ENCODE measurements around the gene MIA3.

MIA3 gene

DNA sequence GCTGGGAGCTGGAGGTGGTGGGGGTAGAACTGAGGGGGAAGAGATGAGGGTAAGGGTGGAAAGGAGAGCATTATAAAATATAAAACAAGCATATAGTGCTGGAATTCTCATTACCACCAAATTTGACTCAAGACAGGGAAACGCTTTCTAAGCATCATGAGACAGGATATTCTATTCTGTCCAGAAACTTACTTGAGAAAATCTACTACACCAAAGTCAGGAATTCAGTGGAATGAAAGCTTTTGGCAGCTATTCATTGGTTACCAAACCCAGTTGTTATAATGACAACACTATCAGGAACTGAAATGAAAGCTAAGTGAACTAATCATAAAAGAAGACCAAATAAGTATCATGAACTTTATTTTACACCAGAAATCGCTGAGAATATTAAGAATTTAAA is 79.9 kb downstream of the MIA3 start:
- Histone ChIP-seq H3K4me2 (ENCODE audit: low read depth, low read length) (no peak overlapping the region), H3F3A (ENCODE audit: insufficient read depth, low read length) (no peaks in the 10 kb centered on the region), H2AFZ (ENCODE audit: low read length) (no peak overlapping the region), H3K27ac (ENCODE audit: low read length) (no peak overlapping the region), H3K27me3 (replicated peaks; ENCODE audit: insufficient read depth, low read length) (no peaks in the 10 kb centered on the region), H3K79me2 (ENCODE audit: low read length) (no peaks in the 10 kb centered on the region), H3K9me2 (replicated peaks; ENCODE audit: insufficient read depth, low read length) (no peaks in the 10 kb centered on the region), H4K20me1 (ENCODE audit: insufficient read depth, low read length) (no peaks in the 10 kb centered on the region), H3K9ac (ENCODE audit: low read length) (no peak overlapping the region), H3K36me3 (replicated peaks; ENCODE audit: insufficient read depth, low read length) (no peaks in the 10 kb centered on the region), H3K9me3 (replicated peaks; ENCODE audit: insufficient read depth, low read length) (no peaks in the 10 kb centered on the region), H3K4me3 (ENCODE audit: low read length) (no peak overlapping the region), H3K4me1 (ENCODE audit: low read length) (no peaks in the 10 kb centered on the region)
- TF ChIP-seq, protein P1, sequence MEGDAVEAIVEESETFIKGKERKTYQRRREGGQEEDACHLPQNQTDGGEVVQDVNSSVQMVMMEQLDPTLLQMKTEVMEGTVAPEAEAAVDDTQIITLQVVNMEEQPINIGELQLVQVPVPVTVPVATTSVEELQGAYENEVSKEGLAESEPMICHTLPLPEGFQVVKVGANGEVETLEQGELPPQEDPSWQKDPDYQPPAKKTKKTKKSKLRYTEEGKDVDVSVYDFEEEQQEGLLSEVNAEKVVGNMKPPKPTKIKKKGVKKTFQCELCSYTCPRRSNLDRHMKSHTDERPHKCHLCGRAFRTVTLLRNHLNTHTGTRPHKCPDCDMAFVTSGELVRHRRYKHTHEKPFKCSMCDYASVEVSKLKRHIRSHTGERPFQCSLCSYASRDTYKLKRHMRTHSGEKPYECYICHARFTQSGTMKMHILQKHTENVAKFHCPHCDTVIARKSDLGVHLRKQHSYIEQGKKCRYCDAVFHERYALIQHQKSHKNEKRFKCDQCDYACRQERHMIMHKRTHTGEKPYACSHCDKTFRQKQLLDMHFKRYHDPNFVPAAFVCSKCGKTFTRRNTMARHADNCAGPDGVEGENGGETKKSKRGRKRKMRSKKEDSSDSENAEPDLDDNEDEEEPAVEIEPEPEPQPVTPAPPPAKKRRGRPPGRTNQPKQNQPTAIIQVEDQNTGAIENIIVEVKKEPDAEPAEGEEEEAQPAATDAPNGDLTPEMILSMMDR (IDR thresholded peaks at IDR 0.05; ENCODE audit: low read length): no peak
- TF ChIP-seq EZH2phosphoT487 (IDR thresholded peaks at IDR 0.05; ENCODE audit: low read length) (no peak), EZH2 (optimal IDR thresholded peaks at IDR 0.05; ENCODE audit: low read depth, low read length) (no peak)
- no peak for DNase-seq

DNA sequence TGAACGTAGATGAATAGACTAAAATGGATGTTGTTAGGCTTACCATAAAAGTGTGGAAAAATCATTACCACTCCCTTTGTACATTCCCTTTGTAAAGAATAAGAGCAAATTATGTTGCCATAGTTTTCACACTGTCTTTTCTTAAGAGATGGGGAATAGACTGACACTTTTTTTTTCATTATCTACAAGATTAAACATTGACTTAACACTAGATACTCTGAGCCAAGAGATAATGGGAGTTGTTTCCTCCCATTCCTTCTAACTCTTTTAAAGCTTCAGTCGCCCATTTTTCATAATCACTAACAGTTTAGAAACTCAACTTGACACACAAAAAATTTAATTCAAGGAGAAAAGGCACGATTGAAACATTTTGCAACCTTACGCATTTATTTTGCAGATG is 84.3 kb downstream of the MIA3 start:
- Histone ChIP-seq H2AFZ (ENCODE audit: low read length) (no peak overlapping the region), H3K36me3 (replicated peaks; ENCODE audit: insufficient read depth, low read length) (no peaks in the 10 kb centered on the region), H3K4me3 (ENCODE audit: low read length) (no peak overlapping the region), H4K20me1 (ENCODE audit: insufficient read depth, low read length) (no peaks in the 10 kb centered on the region), H3K79me2 (ENCODE audit: low read length) (peaks cover 21% of the 10 kb centered on the region), H3F3A (ENCODE audit: insufficient read depth, low read length) (no peaks in the 10 kb centered on the region), H3K27me3 (replicated peaks; ENCODE audit: insufficient read depth, low read length) (no peaks in the 10 kb centered on the region), H3K9me2 (replicated peaks; ENCODE audit: insufficient read depth, low read length) (no peaks in the 10 kb centered on the region), H3K9me3 (replicated peaks; ENCODE audit: insufficient read depth, low read length) (no peaks in the 10 kb centered on the region), H3K27ac (ENCODE audit: low read length) (no peak overlapping the region), H3K9ac (ENCODE audit: low read length) (no peak overlapping the region), H3K4me1 (ENCODE audit: low read length) (no peaks in the 10 kb centered on the region), H3K4me2 (ENCODE audit: low read depth, low read length) (no peak overlapping the region)
- no peak for DNase-seq
- TF ChIP-seq EZH2 (optimal IDR thresholded peaks at IDR 0.05; ENCODE audit: low read depth, low read length) (no peak), EZH2phosphoT487 (IDR thresholded peaks at IDR 0.05; ENCODE audit: low read length) (no peak)
- TF ChIP-seq, protein P1 (IDR thresholded peaks at IDR 0.05; ENCODE audit: low read length): no peak

DNA sequence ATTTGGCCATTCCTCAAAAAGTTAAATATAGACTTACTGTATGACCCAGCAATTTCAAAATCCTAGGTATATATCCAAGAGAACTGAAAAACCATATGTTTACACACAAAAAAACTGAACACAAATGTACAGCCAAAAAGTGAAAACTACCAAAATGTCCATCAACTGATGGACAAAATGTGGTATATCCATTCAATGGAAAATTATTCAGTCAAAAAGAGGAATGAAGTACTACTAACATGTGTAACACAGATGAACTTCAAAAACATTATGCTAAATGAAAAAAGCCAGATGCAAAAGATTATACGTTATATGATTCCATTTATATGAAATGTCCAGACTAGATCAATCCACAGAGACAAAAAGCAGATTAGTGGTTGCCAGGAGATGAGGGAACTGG is 86.4 kb downstream of the MIA3 start:
- no peaks in the 10 kb centered on the region for H3K9me3 ChIP-seq (replicated peaks; ENCODE audit: insufficient read depth, low read length)
- no peaks in the 10 kb centered on the region for H3K9me2 ChIP-seq (replicated peaks; ENCODE audit: insufficient read depth, low read length)
- no peak for DNase-seq
- H3K4me1 ChIP-seq (ENCODE audit: low read length): no peaks in the 10 kb centered on the region
- no peak overlapping the region for H3K4me2 ChIP-seq (ENCODE audit: low read depth, low read length)
- H3K4me3 ChIP-seq (ENCODE audit: low read length): no peak overlapping the region
- no peak overlapping the region for H3K27ac ChIP-seq (ENCODE audit: low read length)
- H3F3A ChIP-seq (ENCODE audit: insufficient read depth, low read length): no peaks in the 10 kb centered on the region
- TF ChIP-seq EZH2 (optimal IDR thresholded peaks at IDR 0.05; ENCODE audit: low read depth, low read length) (no peak), EZH2phosphoT487 (IDR thresholded peaks at IDR 0.05; ENCODE audit: low read length) (no peak)
- TF ChIP-seq, protein P1 (IDR thresholded peaks at IDR 0.05; ENCODE audit: low read length): no peak
- no peaks in the 10 kb centered on the region for H3K36me3 ChIP-seq (replicated peaks; ENCODE audit: insufficient read depth, low read length)
- H3K9ac ChIP-seq (ENCODE audit: low read length): no peak overlapping the region
- H3K79me2 ChIP-seq (ENCODE audit: low read length): peaks cover 37% of the 10 kb centered on the region
- H2AFZ ChIP-seq (ENCODE audit: low read length): no peak overlapping the region
- H4K20me1 ChIP-seq (ENCODE audit: insufficient read depth, low read length): no peaks in the 10 kb centered on the region
- no peaks in the 10 kb centered on the region for H3K27me3 ChIP-seq (replicated peaks; ENCODE audit: insufficient read depth, low read length)

Measured in MM.1S (cell line).